Subcutaneous abdominal adipose tissue (tissue), 5 donors: ENCODE measurements around the gene JUP.

Experiments
- H3K27ac ChIP-seq: one replicate; pipeline ENCODE4 v1.7.0; 2013; ENCODE audit warnings: low read depth, mild to moderate bottlenecking, inconsistent platforms, low read length, moderate library complexity
- H3K27me3 ChIP-seq, 5 donors: one replicate each; pipeline ENCODE4 v1.7.0; 2013; ENCODE audit warnings: low read length in 5 of 5, inconsistent platforms in 1 of 5; ENCODE audit not compliant: control insufficient read depth in 5 of 5, insufficient read depth in 4 of 5
- H3K36me3 ChIP-seq, 5 donors: one replicate each; pipeline ENCODE4 v1.7.0; 2013; ENCODE audit warnings: low read length in 5 of 5; ENCODE audit not compliant: control insufficient read depth in 5 of 5, insufficient read depth in 5 of 5
- H3K4me1 ChIP-seq, 5 donors: one replicate each; pipeline ENCODE4 v1.7.0; 2013; ENCODE audit warnings: low read length in 5 of 5, mild to moderate bottlenecking in 3 of 5, moderate library complexity in 1 of 5; ENCODE audit not compliant: control insufficient read depth in 5 of 5, insufficient read depth in 5 of 5
- H3K4me3 ChIP-seq, 5 donors: one replicate each; pipeline ENCODE4 v1.7.0; 2013; ENCODE audit warnings: low read length in 5 of 5, low read depth in 1 of 5
- H3K9ac ChIP-seq, 5 donors: one replicate each; pipeline ENCODE4 v1.7.0; 2013; ENCODE audit warnings: low read length in 5 of 5, mild to moderate bottlenecking in 4 of 5, moderate library complexity in 3 of 5
- H3K9me3 ChIP-seq, 5 donors: one replicate each; pipeline ENCODE4 v1.7.0; 2013; ENCODE audit warnings: low read length in 5 of 5; ENCODE audit not compliant: control insufficient read depth in 5 of 5
- donor health status: healthy.
- donor health status: healthy.
- donor health status: healthy.
- donor health status: healthy.
- donor health status: healthy.

The JUP gene

GRCh38 chr17:41822216-41823140 is 36.0 kb upstream of the JUP start:
- no peak overlapping the region for H3K27ac ChIP-seq
- peaks cover 0 to 5% (median 0%) of the 10 kb centered on the region in 5 donors for H3K4me1 ChIP-seq
- no peaks in the 10 kb centered on the region for H3K9me3 ChIP-seq
- peaks cover 0 to 25% (median 11%) of the 10 kb centered on the region in 5 donors for H3K36me3 ChIP-seq
- no peak overlapping the region for H3K4me3 ChIP-seq
- H3K27me3 ChIP-seq, result peaks cover 0 to 10% (median 0%) of the 10 kb centered on the region in 5 donors
- no peak overlapping the region for H3K9ac ChIP-seq

- Histone ChIP-seq H3K27ac (no peak overlapping the region), H3K9ac (no peak overlapping the region), H3K36me3 (peaks cover 0 to 22% (median 9%) of the 10 kb centered on the region in 5 donors), H3K4me3 (no peak overlapping the region), H3K9me3 (no peaks in the 10 kb centered on the region), H3K4me1 (peaks cover 0 to 5% (median 0%) of the 10 kb centered on the region in 5 donors), H3K27me3 (peaks cover 0 to 10% (median 0%) of the 10 kb centered on the region in 5 donors)
Measured at GRCh38 chr17:41821776-41822175, 35.3 kb upstream of the JUP start.

- H3K9me3 ChIP-seq, result no peaks in the 10 kb centered on the region
- no peak overlapping the region for H3K9ac ChIP-seq
- H3K4me3 ChIP-seq, result no peak overlapping the region
Measured at GRCh38 chr17:41818024-41818423, 31.5 kb upstream of the JUP start.

GRCh38 chr17:41816637-41817320 is 30.3 kb upstream of the JUP start:
- Histone ChIP-seq H3K4me3 (no peak overlapping the region), H3K27ac (no peak overlapping the region), H3K9me3 (no peaks in the 10 kb centered on the region), H3K36me3 (peaks cover 0 to 5% (median 0%) of the 10 kb centered on the region in 5 donors), H3K27me3 (peaks cover 0 to 7% (median 3%) of the 10 kb centered on the region in 5 donors), H3K9ac (no peak overlapping the region), H3K4me1 (peaks cover 0 to 17% (median 9%) of the 10 kb centered on the region in 5 donors)

More at GRCh38 chr17:41818024-41818423, 31.5 kb upstream of the JUP start:
- no peak overlapping the region for H3K27ac ChIP-seq
- peaks cover 0 to 10% (median 0%) of the 10 kb centered on the region in 5 donors for H3K27me3 ChIP-seq
- H3K4me1 ChIP-seq, result peaks cover 0 to 6% (median 0%) of the 10 kb centered on the region in 5 donors
- H3K36me3 ChIP-seq, result peaks cover 0 to 5% (median 0%) of the 10 kb centered on the region in 5 donors

GRCh38 chr17:41814195-41814594 is 27.7 kb upstream of the JUP start:
- H3K9ac ChIP-seq, result no peak overlapping the region
- H3K27ac ChIP-seq, result no peak overlapping the region
- peaks cover 0 to 34% (median 23%) of the 10 kb centered on the region in 5 donors for H3K4me1 ChIP-seq
- no peaks in the 10 kb centered on the region for H3K9me3 ChIP-seq
- H3K36me3 ChIP-seq, result peaks cover 0 to 5% (median 0%) of the 10 kb centered on the region in 5 donors
- H3K4me3 ChIP-seq, result no peak overlapping the region
- peaks cover 0 to 7% (median 3%) of the 10 kb centered on the region in 5 donors for H3K27me3 ChIP-seq

- H3K4me1 ChIP-seq, result peaks cover 0 to 34% (median 23%) of the 10 kb centered on the region in 5 donors
- peak overlapping the region in 3 of 5 donors; percentile 31 to 83 (median 76) for H3K4me3 ChIP-seq
- H3K27me3 ChIP-seq, result peaks cover 0 to 7% (median 2%) of the 10 kb centered on the region in 5 donors
- H3K9ac ChIP-seq, result no peak overlapping the region
- peak overlapping the region; percentile 23 for H3K27ac ChIP-seq
- H3K36me3 ChIP-seq, result peaks cover 0 to 5% (median 0%) of the 10 kb centered on the region in 5 donors
- H3K9me3 ChIP-seq, result no peaks in the 10 kb centered on the region
Measured at GRCh38 chr17:41813699-41814124, 27.2 kb upstream of the JUP start.

- Histone ChIP-seq H3K27me3 (peaks cover 0 to 7% (median 2%) of the 10 kb centered on the region in 5 donors), H3K4me3 (peak overlapping the region in 4 of 5 donors; percentile 31 to 83 (median 73)), H3K36me3 (peaks cover 0 to 4% (median 0%) of the 10 kb centered on the region in 5 donors), H3K9me3 (no peaks in the 10 kb centered on the region), H3K27ac (peak overlapping the region; percentile 23), H3K4me1 (peaks cover 0 to 34% (median 23%) of the 10 kb centered on the region in 5 donors), H3K9ac (peak overlapping the region in 3 of 5 donors; percentile 0 to 41 (median 41))
Measured at GRCh38 chr17:41813152-41813680, 26.7 kb upstream of the JUP start.

GRCh38 chr17:41812381-41813151 is 26.1 kb upstream of the JUP start, which contains the start of gene FKBP10:
FKBP10 (plus strand) TSS chr17:41813004; CDS start chr17:41813035, 31 bp downstream.
- Histone ChIP-seq H3K4me1 (peaks cover 0 to 34% (median 23%) of the 10 kb centered on the region in 5 donors), H3K9me3 (no peaks in the 10 kb centered on the region), H3K4me3 (peak within 1 kb of the TSS; percentile 70 to 83 (median 77)), H3K27me3 (peaks cover 0 to 7% (median 2%) of the 10 kb centered on the region in 5 donors), H3K36me3 (no peaks in the 10 kb centered on the region), H3K9ac (peak within 1 kb of the TSS in 3 of 5 donors; percentile 41 to 66 (median 41)), H3K27ac (peak within 1 kb of the TSS; percentile 23)
